ENCODE results near the gene ACER1.
A peak's percentile ranks its signal among the peaks of the same experiment; 100 is the strongest.
"Not testable (repeated sequence)": the region's sequence is repeated elsewhere in the genome, so short reads cannot be mapped to it uniquely, and the experiment has no call there.

Gene ACER1

DNA sequence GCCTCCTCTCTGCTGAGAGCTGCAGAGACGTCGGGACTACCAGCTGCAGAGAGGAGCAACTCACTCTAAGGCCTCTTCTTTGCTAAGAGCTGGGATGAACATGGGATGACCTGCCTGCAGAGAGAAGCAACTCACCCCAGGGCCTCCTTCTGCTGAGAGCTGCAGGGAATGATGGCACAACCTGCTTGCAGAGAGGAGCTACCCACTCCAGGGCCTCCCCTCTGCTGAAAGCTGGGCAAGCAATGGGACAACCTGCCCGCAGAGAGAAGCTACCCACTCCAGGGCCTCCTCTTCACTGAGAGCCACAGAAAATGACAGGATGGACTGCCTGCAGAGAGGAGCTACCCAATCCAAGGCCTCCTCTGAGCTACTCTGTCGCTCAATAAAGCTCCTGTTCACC is 46.7 kb downstream of the ACER1 start:
- no peak for DNase-seq

GRCh38 chr19:6282393-6282792 is 51.0 kb downstream of the ACER1 start:
- not testable (repeated sequence) for DNase-seq

DNA sequence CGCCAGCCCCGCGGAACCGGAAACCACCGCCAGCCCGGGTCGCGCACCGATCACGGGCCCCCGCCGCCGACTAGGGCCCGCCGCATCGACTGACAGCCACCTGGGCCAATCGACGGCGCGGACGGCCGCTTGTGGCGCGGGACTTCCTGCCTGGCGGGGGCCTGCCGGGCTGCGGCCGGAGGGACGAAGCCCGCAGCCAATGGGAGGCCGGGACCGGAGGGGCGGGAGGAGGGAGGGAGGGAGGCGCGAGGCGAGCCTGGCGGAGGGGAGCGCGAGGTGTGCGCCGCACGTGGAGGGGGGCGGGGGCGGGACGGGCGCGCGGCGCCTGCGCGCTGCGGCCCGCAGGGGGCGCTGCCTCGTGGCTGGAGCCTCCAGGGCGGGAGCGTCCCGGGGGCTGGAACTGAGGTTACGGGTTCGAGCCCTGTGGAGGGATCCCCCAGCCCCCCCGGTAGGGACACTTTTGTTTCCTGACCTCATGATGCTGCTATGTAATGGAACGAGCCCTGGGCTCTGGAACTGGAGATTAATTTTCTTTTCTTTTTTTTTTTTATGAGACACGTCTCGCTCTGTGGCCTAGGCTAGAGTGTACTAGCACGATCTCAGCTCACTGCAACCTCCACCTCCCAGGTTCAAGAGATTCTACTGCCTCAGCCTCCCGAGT is 53.4 kb downstream of the ACER1 start, which contains the start of gene MLLT1:
MLLT1 (minus strand) TSS at position 45 of the 661 bp plus-strand sequence. CDS start 191 bp downstream, outside the sequence.
- DNase-seq: peak; percentile 98

DNA sequence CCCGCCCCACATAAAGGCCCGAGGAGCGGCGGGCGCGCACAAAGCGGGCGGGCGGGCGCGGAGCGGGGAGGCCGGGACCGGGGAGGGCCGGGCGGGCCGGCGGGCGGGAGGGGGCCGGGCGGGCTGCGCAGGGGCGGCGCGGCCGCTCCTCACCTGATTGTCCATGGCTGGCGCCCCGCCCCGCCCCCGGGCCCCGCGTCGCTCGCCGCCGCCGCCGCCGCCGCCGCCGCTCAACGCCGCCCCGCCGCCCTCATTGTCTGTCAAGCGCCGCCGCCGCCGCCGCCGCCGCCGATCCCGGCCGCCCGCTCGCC is 53.8 kb downstream of the ACER1 start:
- DNase-seq: no peak

DNA sequence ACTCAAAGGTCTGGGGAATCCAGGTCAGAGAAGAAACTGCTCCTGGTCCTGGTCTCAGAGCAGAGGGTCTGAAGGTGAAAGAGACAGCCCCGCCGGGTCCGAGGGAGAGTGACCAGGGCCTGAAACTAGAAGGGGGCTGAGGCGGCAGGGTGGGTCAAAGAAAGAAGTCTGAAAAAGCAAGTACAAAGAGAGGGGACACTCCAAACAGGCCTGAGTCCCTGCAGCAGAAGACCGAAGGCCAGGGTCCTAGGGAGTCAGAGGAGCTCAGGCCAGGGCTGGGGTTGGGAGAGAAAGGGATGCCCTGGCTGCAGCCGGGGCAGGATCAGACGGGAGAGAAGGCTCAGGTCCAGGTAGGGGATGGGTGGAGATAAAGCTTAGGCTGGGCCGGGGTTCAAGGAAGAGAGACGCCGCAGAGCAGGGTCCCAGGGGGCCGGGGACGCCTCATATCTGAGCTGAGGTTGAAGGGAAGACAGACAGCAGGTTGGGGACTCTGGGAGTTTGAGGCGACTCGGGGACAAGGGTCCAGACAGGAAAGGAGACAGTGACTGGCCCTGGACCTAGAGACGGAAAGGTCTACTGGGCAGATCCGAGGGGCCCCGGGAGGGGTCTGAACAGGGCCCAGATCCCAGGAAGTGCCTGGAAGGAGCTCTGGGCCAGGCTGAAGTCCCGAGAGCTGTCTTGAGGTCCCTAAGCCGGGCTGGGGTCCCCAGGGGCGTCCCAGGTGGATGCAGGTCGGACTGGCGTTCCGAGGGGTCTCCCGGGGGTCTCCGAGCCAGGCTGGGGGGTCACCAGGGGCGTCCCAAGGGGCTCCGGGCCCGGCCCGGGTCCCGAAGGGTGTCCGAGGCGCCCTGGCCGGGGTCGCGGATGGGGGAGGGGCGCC is 54.4 kb downstream of the ACER1 start:
- no peak for DNase-seq

DNA sequence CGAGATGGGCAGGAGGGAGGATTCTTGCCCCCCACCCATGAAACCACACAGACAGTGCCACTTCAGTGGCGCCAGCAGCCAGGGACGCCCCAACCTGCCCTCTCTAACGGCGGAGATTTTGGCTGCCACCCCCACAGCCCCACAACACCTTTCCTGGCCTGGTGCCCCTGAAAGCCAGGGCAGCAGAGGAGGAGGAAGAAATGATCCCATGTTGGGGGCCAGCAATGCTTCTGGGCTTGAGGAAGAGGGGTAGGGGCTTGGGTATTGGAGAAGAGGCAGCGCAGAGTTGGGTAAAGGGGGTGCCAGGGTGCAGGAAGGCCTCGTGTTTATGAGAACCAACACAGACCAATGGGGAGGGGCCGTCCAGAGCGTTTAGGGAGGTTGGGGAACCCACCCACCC is 55.4 kb downstream of the ACER1 start:
- no peak for DNase-seq

- no peak for DNase-seq
Measured at GRCh38 chr19:6276447-6276846, 57.0 kb downstream of the ACER1 start.

GRCh38 chr19:6275170-6275744 is 58.2 kb downstream of the ACER1 start:
- no peak for DNase-seq

GRCh38 chr19:6274756-6275155 is 58.7 kb downstream of the ACER1 start:
- DNase-seq: no peak

- DNase-seq: no peak
Measured at GRCh38 chr19:6273701-6274601, 59.5 kb downstream of the ACER1 start.

DNA sequence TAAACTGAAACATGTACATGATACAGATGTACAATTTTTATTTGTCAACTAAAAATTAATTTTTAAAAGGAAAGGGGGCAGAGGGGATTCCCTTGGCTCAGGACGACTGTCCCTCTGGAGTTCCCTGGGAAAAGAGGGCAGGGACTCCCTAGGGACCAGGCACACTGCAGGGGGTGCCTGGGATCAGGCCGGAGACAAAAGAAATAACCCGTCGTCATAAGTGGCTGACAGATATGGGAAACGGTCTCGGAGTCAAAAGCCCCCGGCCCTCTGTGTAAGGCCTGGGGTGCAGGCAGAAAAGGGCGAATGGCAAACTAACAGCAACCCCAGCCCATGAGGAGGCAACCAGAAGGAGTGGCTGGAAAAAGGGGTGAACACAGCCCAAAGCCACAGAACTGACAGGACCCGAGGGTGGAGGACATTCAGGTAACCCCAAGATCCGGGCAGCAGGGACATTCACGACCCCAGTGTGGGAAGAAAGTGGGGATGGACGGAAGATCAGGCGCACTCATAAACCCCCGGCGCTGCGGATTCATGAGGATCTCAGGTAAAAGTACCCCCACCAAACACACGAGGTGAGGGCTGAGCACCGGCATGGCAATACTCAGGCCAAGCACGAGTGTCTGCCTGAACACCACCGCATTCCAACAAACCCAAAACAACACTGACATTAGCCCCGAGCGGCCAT is 60.4 kb downstream of the ACER1 start:
- no peak for DNase-seq

DNA sequence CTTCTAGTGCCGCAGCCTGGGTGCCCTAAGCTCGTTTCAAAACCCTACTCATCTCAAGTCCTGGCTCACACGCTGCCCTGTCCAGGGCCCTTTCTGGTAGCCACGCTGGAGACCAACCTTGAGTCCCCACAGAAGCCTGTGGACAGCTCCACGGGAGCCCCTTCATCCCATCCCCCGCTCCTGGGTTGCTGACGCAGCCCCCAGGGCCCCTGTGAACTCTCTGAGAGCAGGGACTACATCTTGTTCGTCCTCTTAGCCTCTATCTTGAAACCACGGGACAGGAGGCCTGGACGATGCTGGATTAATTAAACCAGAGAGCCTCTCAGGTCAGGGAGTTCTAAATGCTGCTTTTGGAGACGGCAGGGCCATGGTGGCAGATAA is 61.0 kb downstream of the ACER1 start:
- DNase-seq: no peak

GRCh38 chr19:6271721-6272410 is 61.5 kb downstream of the ACER1 start:
- DNase-seq: no peak

DNA sequence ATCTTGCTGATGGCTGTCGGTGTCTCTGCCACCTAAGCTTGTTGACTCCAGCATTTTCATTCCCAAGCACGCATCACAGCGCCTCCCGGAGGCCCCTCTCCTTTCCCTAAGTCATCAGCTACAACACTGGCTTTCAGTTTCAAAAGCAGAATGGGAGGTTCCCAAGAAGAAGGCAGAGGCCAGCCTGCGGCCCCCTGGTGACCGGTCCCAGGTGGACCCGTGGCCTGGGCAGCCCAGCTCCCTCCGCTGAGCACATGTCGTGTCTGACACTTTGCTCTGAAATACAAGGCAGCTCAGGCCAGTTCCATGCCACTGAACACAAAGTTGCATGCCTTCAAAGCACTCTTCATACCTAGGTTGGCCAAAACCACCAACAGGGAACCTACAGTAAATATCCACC is 62.2 kb downstream of the ACER1 start:
- no peak for DNase-seq

GRCh38 chr19:6270822-6271221 is 62.6 kb downstream of the ACER1 start:
- no peak for DNase-seq

DNA sequence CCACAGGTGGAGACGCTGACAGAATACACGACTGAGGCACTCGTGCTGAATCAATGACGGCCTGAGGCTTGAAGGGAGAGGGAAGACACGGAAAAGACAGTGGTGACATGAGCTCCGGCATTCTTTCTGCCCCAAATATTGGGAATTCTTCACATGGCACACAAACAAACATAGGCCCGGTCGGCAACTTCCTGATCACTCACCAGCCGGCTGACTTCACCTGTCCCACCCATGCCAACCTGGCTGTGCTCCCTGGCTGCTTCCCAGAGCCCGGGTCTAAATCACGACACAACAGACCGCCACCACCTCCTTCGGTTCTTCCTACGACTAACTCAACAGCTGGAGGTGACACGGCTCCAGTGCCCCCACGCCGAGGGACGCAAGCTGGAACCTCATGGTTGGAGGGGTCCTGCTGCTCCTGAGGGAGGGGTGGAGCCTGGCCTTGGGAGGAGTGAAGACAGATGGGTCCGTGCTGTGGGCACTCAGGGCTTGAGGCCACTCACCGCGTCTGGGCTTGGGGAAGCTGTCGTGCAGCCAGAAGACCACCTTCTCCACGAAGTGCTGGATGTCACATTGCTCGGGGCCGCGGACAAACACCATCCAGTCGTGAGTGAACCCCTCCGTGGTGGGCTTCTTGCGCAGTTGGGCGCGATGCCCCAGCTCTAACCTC is 63.2 kb downstream of the ACER1 start:
- DNase-seq: no peak

DNA sequence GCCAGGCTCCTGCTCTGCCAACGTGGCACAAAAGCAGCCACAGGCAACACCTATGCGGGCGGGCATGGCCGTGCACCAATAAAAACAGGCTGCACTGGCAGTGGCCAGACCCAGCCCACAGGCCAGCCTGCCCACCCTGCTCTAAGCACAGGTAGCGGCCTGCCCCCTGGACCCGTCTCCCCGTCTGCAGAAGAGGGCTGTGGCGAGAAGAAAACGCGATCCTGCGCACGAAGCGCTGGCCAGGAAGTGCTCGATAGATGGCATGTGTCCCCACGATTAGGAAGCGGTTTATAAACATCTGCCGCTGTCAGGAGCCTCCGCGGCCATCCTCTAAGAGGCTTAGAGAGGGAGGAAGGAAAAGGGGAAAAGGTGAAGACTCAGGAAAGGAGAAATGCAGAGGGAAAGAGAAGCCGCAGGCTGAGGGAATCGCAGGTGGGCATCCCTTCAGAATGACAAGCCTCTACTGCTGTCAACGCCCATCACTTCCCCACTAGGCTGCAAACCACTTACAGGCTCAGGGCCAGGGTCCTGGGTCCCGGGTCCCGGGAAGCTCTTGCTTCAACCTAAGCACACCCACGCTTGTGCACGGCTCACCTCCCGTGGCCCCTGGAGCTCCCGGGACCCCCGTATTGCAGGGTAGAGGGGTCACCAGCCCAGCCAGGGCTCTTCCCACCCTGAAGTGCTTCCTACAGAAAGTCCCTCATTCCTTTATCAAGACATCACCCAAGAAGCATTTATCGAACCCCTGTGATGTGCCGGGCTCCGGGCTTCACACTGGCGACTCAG is 64.1 kb downstream of the ACER1 start:
- no peak for DNase-seq

DNA sequence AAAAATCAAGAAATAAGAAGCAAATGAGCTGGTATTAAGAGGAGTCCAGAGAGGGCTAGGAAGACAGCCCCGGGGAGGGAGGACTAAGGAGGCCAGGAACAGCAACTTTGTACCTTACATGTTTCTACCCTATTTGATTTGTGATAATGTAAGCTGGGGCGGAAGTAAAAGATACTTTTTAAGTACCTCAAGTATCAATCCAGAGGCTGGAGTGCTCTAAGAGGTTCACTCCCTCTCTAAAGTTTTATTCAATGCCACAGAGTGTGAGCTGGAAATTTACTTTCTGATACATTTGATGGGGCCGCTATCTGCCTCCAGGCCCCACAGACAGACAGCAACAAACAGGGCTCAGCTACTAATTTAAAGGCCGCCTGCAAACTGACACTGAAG is 65.0 kb downstream of the ACER1 start:
- DNase-seq: no peak

- no peak for DNase-seq
Measured at GRCh38 chr19:6267552-6268381, 65.6 kb downstream of the ACER1 start.

- no peak for DNase-seq
Measured at GRCh38 chr19:6264803-6265202, 68.6 kb downstream of the ACER1 start.

Data from stimulated activated CD4-positive, alpha-beta T cell treated with anti-CD3 and anti-CD28 coated beads, Interleukin-4, amount 100 ng/mL, for 1 hour (primary cell).